SKM-1 treated with dmso at 0.1 percent for 144 hours (cell line): ENCODE measurements around the gene SLC6A6.

ENCODE experiments used
- DNase-seq: peaks from one replicate; lab custom pipeline; 2025; ENCODE audit not compliant: unreplicated experiment; lab: John Stamatoyannopoulos, UW

Gene SLC6A6

GRCh38 chr3:14481646-14482036 lies 79.2 kb downstream of the SLC6A6 start:
- DNase-seq = no peak

- no peak for DNase-seq
Observed at GRCh38 chr3:14482271-14482721, 79.9 kb downstream of the SLC6A6 start.

- DNase-seq = no peak
Observed at GRCh38 chr3:14483286-14483685, 80.9 kb downstream of the SLC6A6 start.

GRCh38 chr3:14484741-14485140 lies 82.3 kb downstream of the SLC6A6 start:
- no peak for DNase-seq

GRCh38 chr3:14485981-14486380 lies 83.6 kb downstream of the SLC6A6 start:
- DNase-seq = no peak

GRCh38 chr3:14486460-14486859 lies 84.1 kb downstream of the SLC6A6 start:
- no peak for DNase-seq

- no peak for DNase-seq
Observed at GRCh38 chr3:14487086-14487485, 84.7 kb downstream of the SLC6A6 start.

GRCh38 chr3:14487821-14488220 lies 85.4 kb downstream of the SLC6A6 start:
- no peak for DNase-seq

GRCh38 chr3:14488286-14489041 lies 86.1 kb downstream of the SLC6A6 start:
- DNase-seq = no peak

GRCh38 chr3:14489641-14490040 lies 87.2 kb downstream of the SLC6A6 start:
- no peak for DNase-seq

GRCh38 chr3:14490255-14490654 lies 87.8 kb downstream of the SLC6A6 start:
- DNase-seq = no peak

- no peak for DNase-seq
Observed at GRCh38 chr3:14490831-14491230, 88.4 kb downstream of the SLC6A6 start.

- no peak for DNase-seq
Observed at GRCh38 chr3:14491396-14492190, 89.2 kb downstream of the SLC6A6 start.

- no peak for DNase-seq
Observed at GRCh38 chr3:14492948-14493881, 90.8 kb downstream of the SLC6A6 start.

GRCh38 chr3:14494279-14494972 lies 92.0 kb downstream of the SLC6A6 start:
- DNase-seq = no peak

GRCh38 chr3:14494973-14495300 lies 92.5 kb downstream of the SLC6A6 start:
- no peak for DNase-seq

GRCh38 chr3:14496351-14496750 lies 93.9 kb downstream of the SLC6A6 start:
- DNase-seq = no peak

GRCh38 chr3:14497321-14497720 lies 94.9 kb downstream of the SLC6A6 start:
- no peak for DNase-seq

GRCh38 chr3:14502472-14502871 lies 100.1 kb downstream of the SLC6A6 start:
- no peak for DNase-seq

- DNase-seq = no peak
Observed at GRCh38 chr3:14503033-14503705, 100.8 kb downstream of the SLC6A6 start.
